Gastrocnemius medialis (tissue), 4 donors: Measurements from ENCODE around the gene LMCD1.

Experiments used
- CTCF ChIP-seq, 5 experiments: fragments of 450-650 bp in 3 of 5; fragments of 200-600 bp in 2 of 5; sonication (generic) in 2 of 5; IDR thresholded peaks in 4 of 5; conservative IDR thresholded peaks in 1 of 5; 1 replicate in 4 of 5; 2 replicates in 1 of 5; pipeline ENCODE4 v1.5.1; 2016 to 2019; ENCODE audit warnings: antibody characterized with exemption in 5 of 5, mild to moderate bottlenecking in 3 of 5, moderate library complexity in 3 of 5
- POLR2A ChIP-seq, 2 donors: fragments of 450-650 bp; IDR thresholded peaks; one replicate each; pipeline ENCODE4 v1.6.1; 2017; ENCODE audit warnings: antibody characterized with exemption in 2 of 2, mild to moderate bottlenecking in 2 of 2, moderate library complexity in 2 of 2

GRCh38 chr3:8554696-8555095 is 53.1 kb downstream of the LMCD1 start:
- TF ChIP-seq CTCF (IDR thresholded peaks at IDR 0.05 in 4 of 5, conservative IDR thresholded peaks at IDR 0.05 in 1 of 5): no peak
- TF ChIP-seq POLR2A (IDR thresholded peaks at IDR 0.05): no peak
